Renal cortical epithelial cell (primary cell): ENCODE measurements around the gene CASZ1. TPM values are rescaled to one million over a fixed set of nuclear protein-coding genes. Genes with fewer than 3 reads are reported as not detected.

ENCODE experiments used
- DNase-seq: peaks from one replicate; pipeline ENCODE4 v3.0.0-alpha.2; 2011; ENCODE audit warnings: low read depth
- total RNA-seq: library from RNA; depleted of rRNA; stranded (reverse); fragments of >200 nt; gene quantifications from 2 replicates; pipeline ENCODE4 v1.2.3, GENCODE V29; 2014

CASZ1 gene
- total RNA-seq, 1 donor from 2014 or later = 8.9 TPM

DNA sequence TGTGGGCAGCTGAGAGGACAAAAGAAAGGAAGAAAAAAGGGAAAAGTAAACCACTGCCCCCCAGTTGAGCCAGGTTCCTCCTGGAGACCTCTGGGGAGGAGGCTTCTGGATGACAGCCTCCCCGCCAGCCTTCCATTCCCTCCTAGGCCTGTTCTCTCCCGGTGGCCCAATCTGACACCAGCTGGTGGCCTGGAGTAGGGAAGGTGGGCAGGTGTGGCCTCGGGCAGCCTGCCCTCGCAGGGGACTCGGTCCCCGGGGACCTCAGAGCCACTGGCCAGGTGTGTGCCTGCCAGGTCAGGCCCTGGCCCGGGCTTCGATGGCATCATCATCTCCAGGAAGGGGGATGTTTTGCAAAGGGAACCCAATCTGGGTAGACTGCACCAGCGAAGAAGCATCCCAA is 159.0 kb downstream of the CASZ1 start:
- no peak for DNase-seq

DNA sequence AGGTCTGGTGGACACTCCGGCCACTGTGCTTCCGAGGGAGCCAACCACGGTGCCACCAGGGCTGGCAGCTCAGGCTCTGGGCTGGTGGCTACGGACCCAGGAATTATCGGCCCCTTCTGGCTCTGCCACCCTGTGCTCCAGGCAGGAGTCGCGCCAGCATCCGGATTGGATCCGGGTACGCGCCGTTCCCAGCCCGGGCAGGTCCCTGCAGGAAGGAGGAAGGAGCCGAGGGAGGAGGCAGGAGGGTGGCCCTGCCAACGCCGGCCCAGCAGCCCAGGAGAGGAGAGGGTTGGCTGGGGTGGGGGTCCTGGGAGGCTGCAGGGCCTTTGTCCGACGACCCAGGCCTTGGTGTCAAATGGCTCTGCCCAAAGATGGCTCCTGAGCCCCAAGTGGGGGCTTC is 160.5 kb downstream of the CASZ1 start:
- DNase-seq = no peak

DNA sequence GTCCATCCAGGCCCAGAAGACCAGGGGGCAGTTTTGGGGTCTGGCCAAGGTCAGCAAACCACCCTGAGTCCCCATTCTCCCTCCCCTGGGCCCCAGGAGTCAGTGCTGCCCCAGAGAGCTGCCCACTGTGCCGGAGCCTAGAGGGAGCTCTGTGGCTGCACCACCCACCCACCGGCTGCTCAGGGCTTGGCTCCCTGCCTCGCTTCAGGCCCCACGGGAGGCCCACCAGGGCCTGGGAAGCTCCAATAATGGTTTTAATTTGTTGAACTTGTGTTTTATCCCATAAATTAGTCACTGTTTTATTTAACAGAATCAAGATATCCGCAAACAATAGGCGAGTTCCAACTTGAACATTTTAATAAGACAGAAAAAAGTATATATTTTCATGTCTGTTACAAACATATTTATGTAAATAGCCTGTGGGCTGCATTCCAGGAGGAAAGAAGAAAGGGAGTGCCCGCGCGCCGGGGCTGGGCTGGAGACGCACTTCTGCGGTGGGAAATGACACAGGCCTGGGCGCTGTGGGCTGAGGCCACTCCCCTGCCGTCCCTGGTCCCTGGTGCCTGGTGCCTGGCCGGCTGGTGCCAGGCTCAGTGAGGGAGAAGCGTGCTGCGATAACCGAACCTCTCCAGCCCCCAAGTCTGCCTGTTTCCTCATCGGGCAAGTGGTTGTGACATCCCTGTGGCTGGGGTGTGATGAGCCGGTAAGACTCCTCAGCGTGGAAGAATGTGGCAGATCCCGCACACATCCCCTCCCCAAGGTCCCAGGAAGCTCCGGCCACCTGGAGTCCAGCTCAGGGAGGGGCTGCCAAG is 161.2 kb downstream of the CASZ1 start:
- DNase-seq = no peak

DNA sequence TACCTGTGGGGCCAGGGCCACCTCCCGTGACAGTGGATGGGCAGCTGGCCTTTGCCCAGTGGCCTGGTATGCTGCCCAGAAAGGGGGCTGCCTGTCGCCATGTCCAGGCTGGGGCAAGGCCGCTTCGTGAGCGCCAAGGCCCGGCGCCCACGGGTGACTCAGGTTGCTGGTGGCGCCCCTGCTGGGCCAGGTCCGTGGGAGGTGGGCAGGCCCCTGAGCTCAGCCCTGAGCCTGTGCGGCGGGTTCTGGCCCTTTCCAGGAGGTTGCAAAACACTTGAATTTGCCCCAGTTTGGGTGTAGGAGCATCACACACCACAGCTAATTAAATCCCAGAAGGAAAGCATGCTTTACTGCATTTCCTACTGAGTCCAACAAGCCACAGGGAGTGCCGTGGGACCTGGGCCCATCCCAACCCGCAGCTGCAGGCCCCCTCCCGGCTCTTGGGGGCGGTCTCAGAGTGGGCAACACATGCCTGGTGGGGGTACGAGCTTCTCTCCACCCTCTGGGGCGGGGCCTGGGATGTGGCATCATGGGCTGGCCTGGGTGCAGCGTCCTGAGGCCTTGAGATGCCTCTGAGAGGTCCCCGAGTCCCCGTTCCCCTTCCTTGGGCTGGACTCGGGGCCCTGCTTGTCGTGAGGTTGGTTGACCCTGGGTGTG is 161.9 kb downstream of the CASZ1 start:
- no peak for DNase-seq

DNA sequence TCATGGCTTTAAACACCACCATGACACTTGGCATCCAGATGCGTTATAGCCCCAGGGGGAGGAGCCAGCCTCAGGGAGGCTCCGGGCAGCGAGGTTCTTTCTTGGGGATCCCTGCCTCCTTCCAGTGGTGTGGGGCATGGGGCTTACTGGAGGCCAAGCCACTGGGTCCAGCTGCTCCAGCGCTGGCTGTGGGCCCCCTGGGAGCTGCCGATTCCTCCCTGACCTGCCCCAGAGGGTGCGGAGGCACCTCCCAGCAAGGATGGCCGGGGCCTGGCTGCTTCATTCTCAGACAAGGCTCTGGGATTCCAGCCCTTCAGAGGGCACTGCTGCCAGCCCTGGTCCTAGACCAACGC is 162.4 kb downstream of the CASZ1 start:
- no peak for DNase-seq

DNA sequence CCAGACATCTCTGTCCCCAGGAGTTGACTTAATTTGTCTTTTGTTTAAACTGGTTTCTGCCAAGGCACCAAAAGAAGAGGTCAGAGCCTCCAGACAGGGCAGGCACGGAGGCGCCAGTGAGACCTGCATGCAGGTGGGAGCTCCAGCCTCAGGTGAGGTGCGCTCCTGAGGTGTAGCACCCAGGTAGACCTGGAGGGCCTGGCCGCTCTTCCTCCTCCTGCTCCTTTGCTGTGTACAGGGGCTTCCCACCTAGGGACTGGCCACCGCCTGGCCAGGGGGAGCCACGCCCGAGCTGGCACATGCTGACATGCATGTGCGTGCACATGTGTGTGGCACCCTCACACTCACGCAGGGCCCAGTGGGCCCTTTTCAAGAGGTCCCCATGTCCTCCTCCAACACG is 163.0 kb downstream of the CASZ1 start:
- DNase-seq = no peak

DNA sequence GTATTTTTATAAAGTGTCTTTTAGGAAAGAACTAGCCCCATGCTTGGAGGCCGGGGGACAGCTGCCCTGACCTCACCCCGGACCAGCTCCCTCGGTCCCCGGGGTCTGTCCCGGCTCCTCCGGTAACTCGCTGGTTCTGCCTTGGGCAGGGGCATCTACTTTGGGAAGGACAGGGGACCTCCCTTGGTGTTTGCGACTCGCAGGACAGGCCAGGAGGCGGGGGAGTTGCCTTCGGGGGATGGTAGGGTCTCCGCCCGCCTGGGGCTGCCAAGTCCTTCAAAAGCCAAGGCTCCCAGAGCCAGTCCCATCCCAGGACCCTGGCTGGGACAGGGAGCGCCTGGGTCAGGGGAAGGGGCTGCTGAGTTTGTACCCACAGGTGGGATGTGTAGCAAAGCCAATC is 163.8 kb downstream of the CASZ1 start:
- no peak for DNase-seq

DNA sequence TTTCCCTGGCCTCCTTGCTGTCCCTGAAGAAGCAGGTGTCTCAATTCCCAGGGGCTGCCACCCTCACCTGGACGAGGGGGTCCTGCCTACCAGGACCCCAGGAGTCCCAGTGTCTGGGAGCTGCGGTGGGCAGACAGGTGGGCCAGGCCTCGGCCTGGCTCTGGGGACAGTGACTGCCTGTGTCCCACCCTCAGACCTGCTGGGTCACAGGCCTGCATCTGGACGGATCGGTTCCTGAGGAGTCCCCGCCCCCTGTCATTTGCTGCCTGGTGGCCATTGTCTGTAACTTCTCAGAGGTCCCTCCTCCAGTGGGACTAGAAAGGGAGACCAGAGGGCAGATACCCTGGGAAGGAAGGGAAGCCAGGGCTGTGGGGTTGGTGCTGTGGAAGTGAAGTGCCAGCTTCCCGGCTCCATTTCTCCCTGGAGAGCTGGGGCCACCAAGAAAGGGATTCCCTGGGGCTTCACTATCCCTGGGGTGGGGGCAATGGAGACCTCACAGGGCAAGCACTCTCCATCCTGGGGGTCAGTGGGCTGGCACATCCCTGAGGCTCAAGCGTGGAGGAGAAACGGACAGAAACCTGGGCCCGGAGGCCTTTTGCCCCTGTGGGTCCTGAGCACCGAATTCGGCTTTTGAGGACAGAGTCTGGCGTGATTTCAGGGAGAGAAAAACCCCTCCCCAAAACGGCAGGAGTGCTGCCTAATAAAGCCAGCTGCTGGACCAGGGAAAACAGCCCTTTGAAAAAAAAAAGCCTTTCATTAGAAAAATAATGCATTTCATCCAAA is 164.4 kb downstream of the CASZ1 start:
- no peak for DNase-seq

DNA sequence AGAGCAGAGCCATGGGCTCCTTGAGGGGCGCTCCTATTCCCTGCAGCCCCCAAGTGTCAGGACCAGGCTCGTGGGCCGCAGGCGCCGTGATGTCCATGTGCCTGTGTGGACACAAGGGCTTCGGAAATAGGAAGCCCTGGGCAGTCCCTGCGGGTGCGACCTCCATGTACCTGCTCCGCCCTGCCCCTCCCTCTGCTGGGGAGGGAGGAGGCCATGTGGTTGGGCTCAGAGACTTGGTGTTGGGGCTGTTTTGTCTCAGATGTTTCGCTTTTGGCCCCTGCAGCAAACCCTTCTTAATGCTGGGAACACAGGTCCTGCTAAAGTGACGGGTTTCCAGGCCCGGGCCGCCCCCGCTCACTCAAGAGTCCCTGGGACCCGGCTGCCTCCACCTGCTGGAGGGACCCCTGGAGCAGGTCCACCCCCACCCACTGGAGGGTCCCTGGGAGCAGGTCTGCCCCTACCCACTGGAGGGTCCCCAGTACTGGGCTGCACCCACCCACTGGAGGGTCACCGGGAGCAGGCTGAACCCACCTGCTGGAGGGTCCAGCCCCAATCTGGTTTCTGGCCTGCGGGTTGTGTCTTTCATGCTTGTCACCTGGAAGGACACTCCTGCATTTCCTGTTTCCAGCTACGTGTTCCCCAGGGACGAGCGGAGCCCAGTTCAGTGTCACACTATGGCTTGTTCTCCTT is 165.2 kb downstream of the CASZ1 start:
- DNase-seq = no peak

DNA sequence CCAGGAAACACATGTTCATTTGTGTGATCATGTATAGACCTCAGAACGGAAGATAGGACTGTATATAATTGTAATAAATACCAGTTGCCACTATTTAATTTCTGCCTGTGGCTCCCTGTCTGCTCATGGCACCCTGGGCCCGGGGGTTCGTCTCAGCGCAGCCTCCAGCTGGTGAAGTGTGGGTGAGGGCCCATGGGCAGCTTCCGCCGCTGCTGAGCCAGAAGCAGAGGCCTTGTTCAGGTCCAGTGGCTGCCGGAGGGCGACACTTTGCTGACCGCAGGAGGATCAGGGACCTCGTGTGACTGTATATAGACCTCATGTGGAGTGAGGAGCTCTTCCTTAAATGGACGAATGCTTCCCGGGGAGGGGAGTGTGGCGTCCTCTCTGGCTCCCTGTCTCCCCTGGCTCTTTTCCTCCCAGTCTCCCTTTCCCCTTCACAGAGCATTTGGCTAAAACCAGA is 165.8 kb downstream of the CASZ1 start:
- no peak for DNase-seq

DNA sequence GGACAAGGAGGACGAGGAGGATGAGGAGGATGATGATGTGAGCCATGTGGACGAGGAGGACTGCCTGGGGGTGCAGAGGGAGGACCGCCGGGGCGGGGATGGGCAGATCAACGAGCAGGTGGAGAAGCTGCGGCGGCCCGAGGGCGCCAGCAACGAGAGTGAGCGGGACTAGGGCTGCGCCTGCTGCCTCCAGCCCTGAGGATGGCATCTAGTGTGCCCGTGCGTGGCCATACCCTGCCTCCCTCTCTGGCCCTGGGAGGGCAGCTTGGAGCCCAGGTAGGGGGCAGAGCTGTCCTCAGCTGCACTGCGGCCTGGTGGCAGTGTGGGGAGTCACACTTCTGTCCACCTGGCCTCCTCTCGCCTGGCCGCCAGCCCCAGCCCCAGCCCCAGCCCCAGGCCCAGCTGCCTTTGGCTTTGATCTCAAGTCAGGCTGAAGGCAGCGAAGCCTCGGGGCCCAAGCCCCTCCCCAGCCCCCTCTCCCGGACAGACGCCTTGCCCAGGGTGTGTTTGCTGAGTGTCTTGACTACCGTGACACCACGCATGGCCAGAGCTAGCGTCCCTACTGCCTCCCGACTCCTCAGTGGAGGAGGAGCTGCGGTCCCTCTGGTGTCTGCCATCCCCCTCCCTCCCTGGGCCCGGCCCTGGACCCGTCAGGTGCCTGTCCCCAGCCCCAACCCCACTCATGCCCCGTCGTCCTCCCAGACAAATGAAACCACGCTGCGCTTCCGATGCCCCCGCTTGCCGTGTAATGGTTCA is 166.5 kb downstream of the CASZ1 start:
- DNase-seq = no peak

DNA sequence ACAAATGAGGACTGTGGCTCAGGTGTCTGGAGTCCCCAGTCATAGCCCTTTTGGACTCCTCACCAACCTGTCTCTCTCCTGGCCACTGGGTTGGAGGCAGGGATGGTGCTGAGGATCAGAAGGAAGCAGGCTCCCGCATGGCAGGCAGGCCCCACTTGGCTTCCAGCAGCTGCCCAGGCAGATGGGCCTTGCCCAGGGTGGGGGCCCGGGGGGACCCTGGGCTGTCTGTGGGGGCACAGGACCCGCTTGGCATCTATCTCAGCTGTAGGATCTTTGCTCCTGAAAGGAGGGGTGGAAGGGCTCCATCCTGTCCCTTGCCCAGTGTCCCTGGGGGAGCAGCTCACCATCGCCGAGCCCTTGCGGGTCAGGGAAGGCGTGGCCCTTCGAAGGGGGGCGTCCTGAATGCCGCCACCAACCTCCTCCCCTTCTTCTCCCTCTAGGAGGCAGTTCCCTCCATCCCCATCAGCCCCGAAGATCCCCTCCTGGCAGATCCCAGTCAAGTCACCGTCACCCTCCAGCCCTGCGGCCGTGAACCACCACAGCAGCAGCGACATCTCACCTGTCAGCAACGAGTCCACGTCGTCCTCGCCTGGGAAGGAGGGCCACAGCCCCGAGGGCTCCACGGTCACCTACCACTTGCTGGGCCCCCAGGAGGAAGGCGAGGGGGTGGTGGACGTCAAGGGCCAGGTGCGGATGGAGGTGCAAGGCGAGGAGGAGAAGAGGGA is 167.2 kb downstream of the CASZ1 start:
- DNase-seq = no peak

DNA sequence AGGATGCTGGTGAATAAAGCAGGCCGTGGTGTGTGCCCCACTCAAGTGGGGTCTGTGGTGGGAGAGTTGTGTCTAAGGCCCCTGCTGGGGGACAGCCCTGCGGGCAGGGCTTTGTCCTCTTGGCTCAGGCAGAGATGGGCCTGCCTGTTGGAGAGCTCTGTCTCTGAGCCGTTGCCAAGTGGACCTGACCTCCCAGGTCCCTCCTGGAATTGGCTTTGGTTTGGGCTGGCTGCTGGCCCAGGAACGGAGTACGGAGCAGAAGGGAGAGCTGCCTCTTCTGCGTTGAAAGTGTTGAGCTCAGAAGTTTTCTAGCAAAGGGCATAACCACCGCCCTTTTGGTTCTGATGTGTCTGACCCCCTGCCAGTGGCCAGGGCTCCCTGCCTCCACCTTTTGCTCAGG is 167.8 kb downstream of the CASZ1 start:
- no peak for DNase-seq

DNA sequence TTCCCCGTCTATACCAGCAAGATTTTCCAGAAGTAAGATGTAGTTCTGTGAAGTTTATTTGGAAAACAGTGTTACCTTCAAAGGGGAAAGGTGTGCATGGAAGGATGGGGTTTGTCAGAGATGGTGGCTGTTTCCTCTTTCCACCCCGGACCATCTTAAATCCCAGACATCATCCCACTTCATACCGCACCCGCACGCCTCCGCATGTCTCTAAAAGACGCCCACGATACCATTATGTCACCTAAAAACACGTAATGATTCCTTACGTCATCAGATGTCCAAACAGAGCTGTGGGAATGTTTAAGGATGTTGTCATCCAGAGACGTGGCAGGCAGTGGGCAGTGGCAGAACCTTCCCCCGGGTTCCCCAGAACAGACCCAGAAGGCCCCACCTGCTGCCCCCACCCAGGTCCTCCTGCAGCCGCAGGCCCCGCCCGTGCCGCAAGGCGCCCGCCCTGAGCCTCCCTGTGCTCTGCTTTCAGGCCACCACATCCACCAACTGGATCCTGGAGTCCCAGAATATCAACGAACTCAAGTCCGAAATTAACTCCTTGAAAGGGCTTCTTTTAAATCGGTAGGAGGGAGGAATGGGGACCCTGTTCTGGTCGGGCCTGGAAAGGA is 169.5 kb downstream of the CASZ1 start:
- no peak for DNase-seq

DNA sequence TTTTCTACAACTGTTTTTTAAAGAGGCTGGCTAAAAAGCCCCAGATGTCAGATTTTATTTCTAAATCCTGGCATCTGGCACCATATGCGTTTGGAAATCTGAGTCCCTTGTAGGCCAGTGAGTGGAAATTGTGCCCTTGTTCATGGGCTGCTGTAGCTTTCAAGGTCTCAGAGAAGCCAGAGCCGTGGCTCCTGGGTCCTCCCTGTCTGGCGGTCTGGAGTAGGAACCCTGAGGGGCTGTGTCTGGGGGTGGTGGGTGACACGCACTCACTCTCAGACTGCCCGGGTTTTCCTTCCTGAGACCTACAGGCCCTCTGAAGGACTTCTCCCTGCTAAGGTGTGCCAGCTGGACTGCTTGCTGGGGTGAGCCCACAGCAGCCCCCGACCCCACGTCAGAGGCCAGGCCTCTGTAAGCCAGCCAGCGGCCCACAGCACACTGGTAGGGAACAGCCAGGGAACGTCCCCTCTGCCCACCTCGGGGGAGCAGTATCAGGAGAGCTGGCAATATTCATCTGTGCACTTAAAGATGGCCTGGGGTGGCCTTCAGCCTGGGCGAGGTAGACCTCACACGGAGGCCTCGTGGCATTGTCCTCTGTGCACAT is 170.2 kb downstream of the CASZ1 start:
- DNase-seq = no peak

DNA sequence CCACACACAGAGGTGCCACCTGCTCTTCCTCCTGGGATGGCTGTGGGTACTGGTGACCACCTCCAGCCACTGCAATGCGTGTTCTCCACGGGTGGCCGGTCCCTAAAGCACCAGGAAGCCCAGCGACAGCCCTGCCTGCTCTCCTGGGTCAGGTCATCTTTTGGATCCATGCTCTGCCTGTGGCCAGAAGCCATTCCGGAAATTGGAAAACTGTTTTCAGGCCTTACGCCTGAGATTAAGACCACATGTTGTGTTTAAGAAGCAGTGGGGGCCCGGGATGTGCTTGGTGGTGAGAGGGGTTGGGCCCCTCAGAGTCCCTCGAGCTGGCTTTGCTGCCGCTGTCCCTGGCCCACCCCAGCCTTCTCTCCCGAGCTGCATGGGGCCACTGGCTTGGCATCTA is 170.9 kb downstream of the CASZ1 start:
- no peak for DNase-seq

DNA sequence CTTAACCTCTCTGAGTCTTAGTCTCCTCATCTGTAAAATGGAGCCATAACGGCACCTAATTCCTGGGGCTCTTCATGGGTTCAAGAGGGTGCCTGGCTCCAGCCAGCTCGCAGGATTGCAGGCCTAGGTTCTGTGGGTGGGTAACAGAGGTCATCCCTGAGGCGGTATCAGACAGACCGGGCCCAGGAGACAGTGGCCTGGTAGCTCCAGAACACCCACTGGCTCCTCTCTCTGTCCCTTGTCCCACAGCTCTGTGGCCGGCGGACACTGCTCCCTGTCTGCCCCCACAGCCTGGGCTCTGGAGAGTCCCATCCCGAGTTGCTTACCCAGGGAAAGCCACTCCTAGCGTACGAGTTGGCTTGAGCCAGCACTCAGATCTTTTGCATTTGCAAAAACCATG is 171.4 kb downstream of the CASZ1 start:
- no peak for DNase-seq

DNA sequence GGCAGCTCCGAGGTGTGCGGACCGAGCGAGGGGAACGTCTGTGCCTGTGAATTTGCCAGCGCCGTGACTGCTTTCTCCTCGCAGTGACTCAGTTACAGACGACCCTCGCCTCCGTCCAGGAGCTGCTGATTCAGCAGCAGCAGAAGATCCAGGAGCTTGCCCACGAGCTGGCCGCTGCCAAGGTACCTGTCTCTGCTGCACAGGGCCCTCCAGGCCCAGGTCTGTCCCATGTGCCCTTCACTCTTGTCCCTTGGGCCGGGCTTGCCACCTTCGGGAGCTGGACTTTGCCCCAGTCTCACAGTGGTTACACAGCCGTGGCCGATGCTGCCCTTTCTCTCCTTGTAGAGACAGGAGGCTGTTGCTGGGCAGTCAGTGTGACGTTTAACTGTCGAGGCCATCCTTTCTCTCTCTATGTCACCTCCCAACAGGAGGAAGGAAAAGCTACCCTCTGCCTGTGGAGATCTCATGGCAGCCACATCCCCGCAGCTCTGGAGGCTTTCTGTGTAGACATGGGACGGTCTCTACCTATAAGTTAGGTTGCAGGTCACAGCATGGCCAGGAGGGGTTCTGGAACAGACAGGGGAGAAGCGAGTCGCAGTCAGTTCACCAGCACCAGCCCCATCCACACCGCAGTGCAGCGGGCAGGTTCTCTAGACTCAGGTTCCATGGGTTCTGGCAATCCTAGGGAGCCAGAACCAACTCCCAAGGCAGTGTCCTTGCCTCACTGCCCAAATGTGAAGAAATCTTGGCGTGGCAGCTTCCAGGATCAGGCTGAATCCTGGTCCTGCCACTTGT is 172.0 kb downstream of the CASZ1 start:
- DNase-seq = no peak

DNA sequence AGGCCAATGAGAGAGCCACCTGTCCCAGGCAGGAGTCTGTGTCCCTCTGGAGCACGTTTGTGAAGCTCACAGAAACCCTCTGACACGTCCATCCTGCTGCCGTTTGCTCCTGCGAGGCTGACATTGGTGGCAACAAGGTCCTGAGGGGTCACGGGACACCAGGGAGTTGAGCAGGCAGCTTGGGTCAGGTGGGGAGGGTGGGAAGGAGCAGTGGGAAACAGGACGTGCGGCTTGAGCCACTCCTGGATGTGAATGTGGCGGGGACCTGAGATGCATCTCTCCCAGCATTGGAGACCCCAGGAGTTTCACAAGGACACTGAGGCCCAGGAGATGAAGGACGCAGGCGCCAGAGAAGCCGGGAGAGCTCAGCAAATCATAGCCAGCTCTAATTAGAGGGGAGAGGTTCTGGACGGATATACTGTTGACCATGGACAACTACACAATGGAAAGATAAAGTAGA is 172.7 kb downstream of the CASZ1 start:
- DNase-seq = no peak
